Thyroid gland (tissue), 4 donors: ENCODE measurements around the gene MAPKAPK2. TPM values are rescaled to one million over a fixed set of nuclear protein-coding genes. Genes with fewer than 3 reads are reported as not detected.

Experiments used
- DNase-seq, 2 donors: peaks; one replicate each; pipeline ENCODE4 v3.0.0-alpha.2; 2019
- H3K27ac ChIP-seq, 3 donors: fragments of 200-600 bp; sonication (generic); 1 replicate in 2 of 3; 2 replicates in 1 of 3; pipeline ENCODE4 v1.5.1; 2016 to 2019; ENCODE audit warnings: mild to moderate bottlenecking in 1 of 3, moderate library complexity in 1 of 3
- H3K27me3 ChIP-seq: fragments of 200-600 bp; sonication (generic); one replicate; pipeline ENCODE4 v1.5.1; 2019
- H3K36me3 ChIP-seq, 2 donors: fragments of 200-600 bp; sonication (generic); one replicate each; pipeline ENCODE4 v1.5.1; 2016 to 2019
- H3K4me1 ChIP-seq, 2 donors: fragments of 200-600 bp; sonication (generic); one replicate each; pipeline ENCODE4 v1.5.1; 2017 to 2019
- H3K4me3 ChIP-seq, 3 donors: fragments of 200-600 bp; sonication (generic); replicated peaks in 1 of 3; 1 replicate in 2 of 3; 2 replicates in 1 of 3; pipeline ENCODE4 v1.5.1; 2016; ENCODE audit warnings: mild to moderate bottlenecking in 1 of 3
- H3K9me3 ChIP-seq: fragments of 200-600 bp; sonication (generic); one replicate; pipeline ENCODE4 v1.5.1; 2017
- CTCF ChIP-seq, 6 experiments: fragments of 200-600 bp in 3 of 6; fragments of 450-650 bp in 3 of 6; sonication (generic) in 3 of 6; IDR thresholded peaks; one replicate each; pipeline ENCODE4 v1.5.1; 2016 to 2019; ENCODE audit warnings: antibody characterized with exemption in 6 of 6, mild to moderate bottlenecking in 2 of 6, inconsistent platforms in 1 of 6, moderate library complexity in 1 of 6
- POLR2A ChIP-seq, 2 donors: fragments of 450-650 bp; IDR thresholded peaks; one replicate each; pipeline ENCODE4 v1.6.1; 2017; ENCODE audit warnings: antibody characterized with exemption in 2 of 2, mild to moderate bottlenecking in 2 of 2, moderate library complexity in 1 of 2
- WGBS, 2 donors: methylation state at CpG; one replicate each; pipeline ENCODE4 v1.1.5; 2017; 5-methylcytosine and 5-hydroxymethylcytosine counted together
- intact Hi-C: fragments of 100-400 bp; cut with DNase I; formaldehyde crosslinking; loops from one replicate; pipeline ENCODE4 v1.15.1; 2023
- total RNA-seq, 4 donors: library from RNA; depleted of rRNA; stranded (reverse); fragments of >200 nt; gene quantifications; one replicate each; pipeline ENCODE4 v1.2.3, GENCODE V29; 2016

Gene MAPKAPK2
- total RNA-seq, 4 donors from 2014 or later: 48.5 to 64.0 (median 59.9) TPM

DNA sequence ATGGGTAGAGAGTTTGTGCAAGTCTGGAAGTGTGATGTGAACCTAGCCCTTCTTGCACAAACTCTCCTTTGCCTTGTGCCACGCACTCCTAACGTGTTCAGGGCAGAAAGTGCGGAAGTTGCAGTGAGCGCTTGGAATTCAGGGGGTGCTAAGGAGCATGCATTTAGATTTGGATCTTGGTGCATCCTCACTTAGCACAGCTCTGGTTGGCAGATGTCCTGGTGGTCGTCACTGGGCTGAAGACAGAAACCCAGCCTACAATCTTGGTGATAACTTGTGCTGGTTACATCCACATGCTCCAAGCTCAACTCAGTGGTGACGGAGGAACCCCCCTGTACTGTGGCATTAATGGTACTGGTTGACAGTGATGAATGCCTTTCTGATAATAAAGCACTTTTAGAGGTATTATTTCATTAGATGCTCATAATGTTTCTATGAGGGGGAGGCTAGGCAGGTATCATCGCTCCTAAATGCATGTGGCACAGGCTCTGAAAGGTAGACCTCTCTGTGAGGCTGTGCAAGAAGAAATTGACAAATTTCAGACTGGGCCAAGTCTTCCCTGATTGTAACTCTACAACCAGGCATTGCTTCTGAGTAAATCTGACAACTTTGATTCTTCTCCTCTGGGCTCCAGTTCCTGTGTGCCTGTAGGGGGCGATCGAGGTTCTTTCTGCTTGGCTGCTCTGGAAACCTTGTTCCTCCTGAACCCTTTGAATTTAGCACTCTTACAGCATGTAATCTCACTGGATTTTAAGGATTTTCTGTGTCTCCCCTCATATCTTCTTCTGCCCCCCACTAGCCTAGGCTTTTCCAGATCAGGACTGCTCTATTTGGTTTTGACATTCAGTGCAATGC lies 40.6 kb downstream of the MAPKAPK2 start:
- peak overlapping the region in 1 of 3 donors; percentile 73 for H3K27ac ChIP-seq

DNA sequence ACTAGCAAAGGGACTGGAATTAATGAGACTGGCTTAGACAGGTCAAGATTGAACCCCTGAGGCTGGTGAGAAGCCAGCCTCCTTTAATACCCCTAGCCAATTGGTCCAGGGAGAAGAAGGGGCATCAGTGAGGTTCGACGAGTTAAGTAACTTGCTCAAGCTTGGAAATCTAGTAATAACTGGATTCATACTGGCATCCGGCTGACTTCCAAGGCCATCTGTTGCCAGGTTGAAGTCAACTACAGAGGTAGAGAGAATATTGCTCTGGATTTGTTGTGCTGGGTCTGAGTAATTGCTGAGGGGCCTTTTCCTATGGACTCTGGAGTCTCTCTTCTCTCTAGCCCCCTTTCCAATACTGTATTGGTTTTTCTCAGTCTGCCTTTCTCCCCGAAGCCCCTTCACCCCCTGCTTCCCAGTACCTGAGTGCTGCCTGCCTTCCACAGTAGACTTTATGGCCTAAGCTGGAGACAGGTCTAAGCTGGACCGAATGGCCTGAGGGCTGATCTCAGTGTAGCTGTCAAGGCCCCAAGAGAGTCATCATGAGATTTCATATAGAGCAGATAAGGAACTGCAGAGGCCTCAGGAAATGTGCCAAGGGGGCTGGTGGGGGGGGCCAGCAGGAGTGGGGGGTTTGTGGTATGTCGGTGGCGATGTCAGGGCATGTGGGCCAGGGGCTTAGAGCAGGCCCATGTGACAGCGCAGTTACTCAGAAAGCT lies 43.4 kb downstream of the MAPKAPK2 start:
- Histone ChIP-seq H3K4me3 (no peak overlapping the region), H3K4me1 (peaks cover 27 to 38% of the 10 kb centered on the region in 2 donors), H3K9me3 (no peaks in the 10 kb centered on the region), H3K36me3 (peaks cover 30 to 40% of the 10 kb centered on the region in 2 donors), H3K27ac (no peak overlapping the region), H3K27me3 (no peaks in the 10 kb centered on the region)
- 84 to 90% methylated on average over 8 of the region's 8 CpGs for WGBS, 2 donors
- TF ChIP-seq CTCF (IDR thresholded peaks at IDR 0.05): no peak
- no peak for TF ChIP-seq POLR2A (IDR thresholded peaks at IDR 0.05)
- intact Hi-C loops: loop anchor here (5.0 kb wide), 1 partner anchor 184 kb away; no protein-coding TSS in a partner anchor
- no peak for DNase-seq

More for the DNA sequence above, 40.6 kb downstream of the MAPKAPK2 start:
- H3K4me3 ChIP-seq: no peak overlapping the region
- no peaks in the 10 kb centered on the region for H3K27me3 ChIP-seq
- H3K4me1 ChIP-seq: peaks cover 35 to 49% of the 10 kb centered on the region in 2 donors
- peak; percentile 36 to 48 for DNase-seq
- WGBS, 2 donors: 71 to 74% methylated on average over 8 to 9 of the region's 9 CpGs
- H3K9me3 ChIP-seq: no peaks in the 10 kb centered on the region
- TF ChIP-seq POLR2A (IDR thresholded peaks at IDR 0.05): no peak
- TF ChIP-seq CTCF (IDR thresholded peaks at IDR 0.05): peak in 4 of 6 experiments; percentile 29 to 43 (median 32)
- intact Hi-C loops: loop anchor here (5.0 kb wide), 1 partner anchor 187 kb away; no protein-coding TSS in a partner anchor
- H3K36me3 ChIP-seq: peaks cover 8 to 12% of the 10 kb centered on the region in 2 donors

GRCh38 chr1:206728697-206728987 lies 43.9 kb downstream of the MAPKAPK2 start:
- Histone ChIP-seq H3K36me3 (peaks cover 35 to 43% of the 10 kb centered on the region in 2 donors), H3K4me3 (no peak overlapping the region), H3K4me1 (peaks cover 22 to 38% of the 10 kb centered on the region in 2 donors), H3K9me3 (no peaks in the 10 kb centered on the region), H3K27me3 (no peaks in the 10 kb centered on the region), H3K27ac (no peak overlapping the region)
- intact Hi-C loops: loop anchor here (5.0 kb wide), 1 partner anchor 184 kb away; no protein-coding TSS in a partner anchor
- no peak for TF ChIP-seq CTCF (IDR thresholded peaks at IDR 0.05)
- TF ChIP-seq POLR2A (IDR thresholded peaks at IDR 0.05): no peak
- 87 to 93% methylated on average over 9 of the region's 9 CpGs for whole genome bisulfite sequencing, 2 donors
- no peak for DNase-seq

DNA sequence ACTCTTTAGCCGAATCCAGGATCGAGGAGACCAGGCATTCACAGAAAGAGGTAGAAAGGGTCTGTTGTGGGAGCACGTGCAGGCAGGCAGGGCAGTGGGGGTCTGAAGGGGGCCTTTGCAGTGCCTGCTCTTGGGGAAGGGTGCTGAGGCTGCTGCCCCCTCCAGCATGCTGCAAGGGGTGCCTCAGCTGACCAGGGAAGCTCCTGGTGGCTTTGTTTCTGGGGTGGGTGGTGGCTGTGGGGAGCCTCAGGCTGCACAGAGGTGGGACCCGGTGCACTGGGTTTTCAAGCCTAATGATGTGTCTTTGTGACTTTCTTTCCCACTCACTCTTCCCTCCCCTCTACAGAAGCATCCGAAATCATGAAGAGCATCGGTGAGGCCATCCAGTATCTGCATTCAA lies 44.3 kb downstream of the MAPKAPK2 start:
- no peaks in the 10 kb centered on the region for H3K27me3 ChIP-seq
- H3K27ac ChIP-seq: no peak overlapping the region
- TF ChIP-seq POLR2A (IDR thresholded peaks at IDR 0.05): no peak
- H3K9me3 ChIP-seq: no peaks in the 10 kb centered on the region
- peaks cover 18 to 37% of the 10 kb centered on the region in 2 donors for H3K4me1 ChIP-seq
- no peak for DNase-seq
- H3K36me3 ChIP-seq: peaks cover 35 to 43% of the 10 kb centered on the region in 2 donors
- 95 to 98% methylated on average over 6 of the region's 6 CpGs for WGBS, 2 donors
- intact Hi-C loops: loop anchor here (5.0 kb wide), 1 partner anchor 183 kb away; no protein-coding TSS in a partner anchor
- no peak overlapping the region for H3K4me3 ChIP-seq

DNA sequence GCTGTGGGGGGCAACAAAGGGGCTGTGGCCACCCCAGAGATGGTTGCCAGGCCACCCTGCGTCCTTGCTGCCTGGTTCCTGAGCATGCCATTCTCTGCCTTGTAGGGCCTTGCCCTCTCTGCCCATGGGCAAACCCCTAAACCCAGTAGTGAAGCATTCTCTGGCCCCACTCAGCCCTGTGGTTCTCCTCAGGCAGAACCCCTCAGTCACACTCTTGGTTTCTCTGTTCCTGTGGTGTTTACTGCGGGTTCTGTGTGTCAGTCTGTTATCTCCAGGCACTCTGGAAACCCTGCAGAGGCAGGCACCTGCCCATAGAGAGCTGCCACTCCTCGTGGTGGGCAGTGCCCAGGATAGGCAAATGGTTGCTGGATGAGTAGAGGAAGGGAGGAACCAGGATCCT lies 44.8 kb downstream of the MAPKAPK2 start:
- peaks cover 35 to 43% of the 10 kb centered on the region in 2 donors for H3K36me3 ChIP-seq

More for the DNA sequence above, 44.8 kb downstream of the MAPKAPK2 start:
- no peak overlapping the region for H3K27ac ChIP-seq
- DNase-seq: no peak
- H3K27me3 ChIP-seq: no peaks in the 10 kb centered on the region
- H3K4me3 ChIP-seq: no peak overlapping the region
- H3K4me1 ChIP-seq: peaks cover 13 to 33% of the 10 kb centered on the region in 2 donors
- intact Hi-C loops: loop anchor here (5.0 kb wide), 1 partner anchor 183 kb away; no protein-coding TSS in a partner anchor
- 92 to 100% methylated on average over 3 of the region's 3 CpGs for WGBS, 2 donors
- H3K9me3 ChIP-seq: no peaks in the 10 kb centered on the region
- TF ChIP-seq CTCF (IDR thresholded peaks at IDR 0.05) (no peak), POLR2A (IDR thresholded peaks at IDR 0.05) (no peak)
